GM23338 (cell line): ENCODE results near the gene USP24. TPM values are rescaled to one million over a fixed set of nuclear protein-coding genes. Genes with fewer than 3 reads are reported as not detected.

Experiments
- ATAC-seq: fragments of 200-7000 bp; cut with Tn5 transposase; 3 replicates; pipeline ENCODE4 v1.9.1; 2020
- DNase-seq: peaks from one replicate; pipeline ENCODE4 v3.0.0-alpha.2; 2015; ENCODE audit warnings: low spot score
- H2AFZ ChIP-seq: fragments of 200-600 bp; sonication (generic); 2 replicates; pipeline ENCODE4 v1.8.0; 2016; ENCODE audit warnings: antibody characterized with exemption, mild to moderate bottlenecking, moderate library complexity
- H3F3A ChIP-seq: fragments of 200-600 bp; sonication (generic); replicated peaks from 2 replicates; pipeline ENCODE4 v1.8.0; 2017; ENCODE audit warnings: antibody characterized with exemption, mixed run types, low read depth
- H3K27ac ChIP-seq: fragments of 200-600 bp; sonication (generic); 2 replicates; pipeline ENCODE4 v1.6.1; 2016; ENCODE audit warnings: low read depth
- H3K27me3 ChIP-seq: fragments of 200-600 bp; sonication (generic); 2 replicates; pipeline ENCODE4 v1.8.0; 2016; ENCODE audit warnings: mild to moderate bottlenecking, mixed run types, moderate library complexity; ENCODE audit not compliant: insufficient read depth
- H3K36me3 ChIP-seq: fragments of 200-600 bp; sonication (generic); 2 replicates; pipeline ENCODE4 v1.8.0; 2016; ENCODE audit warnings: mild to moderate bottlenecking; ENCODE audit not compliant: insufficient read depth
- H3K4me1 ChIP-seq: fragments of 200-600 bp; sonication (generic); 2 replicates; pipeline ENCODE4 v1.8.0; 2016; ENCODE audit warnings: mild to moderate bottlenecking, moderate library complexity; ENCODE audit not compliant: insufficient read depth
- H3K4me2 ChIP-seq: fragments of 200-600 bp; sonication (generic); 2 replicates; pipeline ENCODE4 v1.7.1; 2017; ENCODE audit warnings: mixed run types
- H3K4me3 ChIP-seq: fragments of 200-600 bp; sonication (generic); 2 replicates; pipeline ENCODE4 v1.6.1; 2016; ENCODE audit warnings: mixed run types
- H3K79me2 ChIP-seq: fragments of 200-600 bp; sonication (generic); replicated peaks from 2 replicates; pipeline ENCODE4 v1.8.0; 2017; ENCODE audit warnings: mild to moderate bottlenecking; ENCODE audit not compliant: insufficient read depth
- H3K9me2 ChIP-seq: fragments of 200-600 bp; sonication (generic); 2 replicates; pipeline ENCODE4 v1.8.0; 2017; ENCODE audit not compliant: insufficient read depth
- H4K20me1 ChIP-seq: fragments of 200-600 bp; sonication (generic); replicated peaks from 2 replicates; pipeline ENCODE4 v1.8.0; 2017; ENCODE audit warnings: mild to moderate bottlenecking; ENCODE audit not compliant: insufficient read depth
- H3K27ac Mint-ChIP-seq: 2 replicates; pipeline ENCODE4 v1.8.0; 2020; ENCODE audit warnings: inconsistent platforms, mild to moderate bottlenecking, moderate library complexity, mixed read lengths
- H3K27me3 Mint-ChIP-seq: 3 replicates; pipeline ENCODE4 v1.8.0; 2022; ENCODE audit warnings: low read depth, mild to moderate bottlenecking, moderate library complexity, mixed read lengths, inconsistent platforms; ENCODE audit not compliant: insufficient read depth, poor library complexity
- H3K36me3 Mint-ChIP-seq: 3 replicates; pipeline ENCODE4 v1.8.0; 2021; ENCODE audit warnings: low read depth, mild to moderate bottlenecking, inconsistent platforms, moderate library complexity, mixed read lengths
- H3K4me1 Mint-ChIP-seq: 3 replicates; pipeline ENCODE4 v1.8.0; 2020; ENCODE audit warnings: mild to moderate bottlenecking, inconsistent platforms, mixed read lengths
- H3K4me3 Mint-ChIP-seq: 3 replicates; pipeline ENCODE4 v1.8.0; 2021; ENCODE audit warnings: moderate library complexity, mild to moderate bottlenecking, inconsistent platforms, mixed read lengths
- H3K9me3 Mint-ChIP-seq: 3 replicates; pipeline ENCODE4 v1.8.0; 2020; ENCODE audit warnings: moderate library complexity, mild to moderate bottlenecking, inconsistent platforms, mixed read lengths
- CREB1 ChIP-seq: fragments of 250-450 bp; sonication (Bioruptor Pico); IDR thresholded peaks from 2 replicates; pipeline ENCODE4 v1.5.0; 2020; ENCODE audit warnings: low read depth, mild to moderate bottlenecking, moderate library complexity
- EZH2 ChIP-seq: fragments of 200-600 bp; sonication (generic); IDR thresholded peaks from one replicate; pipeline ENCODE4 v1.8.0; 2017; ENCODE audit warnings: antibody characterized with exemption, mild to moderate bottlenecking, low read depth; ENCODE audit not compliant: unreplicated experiment
- JUNB ChIP-seq: IDR thresholded peaks from one replicate; pipeline ENCODE4 v1.6.1; 2016; ENCODE audit warnings: antibody characterized with exemption; ENCODE audit not compliant: unreplicated experiment
- POLR2AphosphoS5 ChIP-seq: IDR thresholded peaks from 2 replicates; pipeline ENCODE4 v1.6.1; 2016; ENCODE audit warnings: antibody characterized with exemption, low read depth
- STAT1 ChIP-seq: IDR thresholded peaks from one replicate; pipeline ENCODE4 v1.6.1; 2016; ENCODE audit warnings: antibody characterized with exemption; ENCODE audit not compliant: unreplicated experiment
- ZNF114 ChIP-seq: fragments of 250-450 bp; sonication (Bioruptor Pico); IDR thresholded peaks from 2 replicates; pipeline ENCODE4 v1.5.0; 2020; ENCODE audit warnings: mild to moderate bottlenecking, moderate library complexity
- polyA plus RNA-seq: library from polyadenylated mRNA; unstranded; fragments of >200 nt; fragmentation: Nextera tagmentation; extraction: Ambion mirVana; gene quantifications from 2 replicates; pipeline ENCODE4 v1.2.1, GENCODE V29; 2016
- total RNA-seq: library from RNA; depleted of rRNA; stranded (reverse); fragments of >200 nt; shearing (Covaris generic); gene quantifications from 2 replicates; pipeline ENCODE4 v1.2.3, GENCODE V29; 2014
- TF ChIP-seq, protein P1 (sequence below), 2 experiments: fragments of 200-600 bp in 1 of 2; sonication (generic) in 1 of 2; conservative IDR thresholded peaks; 2 replicates each; pipeline versions ENCODE4 v1.5.1 to v1.6.1; 2016 to 2017; ENCODE audit warnings: antibody characterized with exemption in 2 of 2, low read depth in 2 of 2, mild to moderate bottlenecking in 2 of 2, moderate library complexity in 1 of 2
- TF ChIP-seq, protein P2 (sequence below): IDR thresholded peaks from one replicate; pipeline ENCODE4 v1.6.1; 2018; ENCODE audit warnings: antibody characterized with exemption; ENCODE audit not compliant: unreplicated experiment
- TF ChIP-seq, protein P3 (sequence below): fragments of 250-450 bp; sonication (Bioruptor Pico); IDR thresholded peaks from 2 replicates; pipeline ENCODE4 v1.5.0; 2020; ENCODE audit warnings: mild to moderate bottlenecking, moderate library complexity

USP24 gene
- total and polyA plus RNA-seq, 2 experiments from 2014 or later: 12.1 to 32.6 TPM

DNA sequence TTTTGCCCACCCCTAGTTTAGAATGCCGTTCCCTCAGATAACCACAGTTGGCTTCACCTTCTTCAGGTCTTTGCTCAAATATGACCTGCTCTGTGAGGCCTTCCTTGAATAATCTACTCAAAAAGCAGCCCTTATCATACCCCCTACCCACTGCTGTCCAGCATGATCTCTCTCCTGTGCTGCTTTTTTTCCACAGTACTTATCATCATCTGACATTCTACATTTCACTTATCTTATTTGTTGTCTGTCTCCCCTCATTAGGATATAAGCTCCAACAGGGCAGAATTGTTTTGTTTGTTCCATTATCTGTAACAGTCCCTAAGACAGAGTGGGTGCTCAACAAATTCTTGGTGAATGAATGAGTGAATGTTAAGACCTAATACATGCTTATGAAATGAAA lies 18.1 kb downstream of the USP24 start (continued):
- TF ChIP-seq, protein P1, sequence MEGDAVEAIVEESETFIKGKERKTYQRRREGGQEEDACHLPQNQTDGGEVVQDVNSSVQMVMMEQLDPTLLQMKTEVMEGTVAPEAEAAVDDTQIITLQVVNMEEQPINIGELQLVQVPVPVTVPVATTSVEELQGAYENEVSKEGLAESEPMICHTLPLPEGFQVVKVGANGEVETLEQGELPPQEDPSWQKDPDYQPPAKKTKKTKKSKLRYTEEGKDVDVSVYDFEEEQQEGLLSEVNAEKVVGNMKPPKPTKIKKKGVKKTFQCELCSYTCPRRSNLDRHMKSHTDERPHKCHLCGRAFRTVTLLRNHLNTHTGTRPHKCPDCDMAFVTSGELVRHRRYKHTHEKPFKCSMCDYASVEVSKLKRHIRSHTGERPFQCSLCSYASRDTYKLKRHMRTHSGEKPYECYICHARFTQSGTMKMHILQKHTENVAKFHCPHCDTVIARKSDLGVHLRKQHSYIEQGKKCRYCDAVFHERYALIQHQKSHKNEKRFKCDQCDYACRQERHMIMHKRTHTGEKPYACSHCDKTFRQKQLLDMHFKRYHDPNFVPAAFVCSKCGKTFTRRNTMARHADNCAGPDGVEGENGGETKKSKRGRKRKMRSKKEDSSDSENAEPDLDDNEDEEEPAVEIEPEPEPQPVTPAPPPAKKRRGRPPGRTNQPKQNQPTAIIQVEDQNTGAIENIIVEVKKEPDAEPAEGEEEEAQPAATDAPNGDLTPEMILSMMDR (conservative IDR thresholded peaks at IDR 0.05; ENCODE audit: low read depth in 2 of 2): no peak
- TF ChIP-seq, protein P2, sequence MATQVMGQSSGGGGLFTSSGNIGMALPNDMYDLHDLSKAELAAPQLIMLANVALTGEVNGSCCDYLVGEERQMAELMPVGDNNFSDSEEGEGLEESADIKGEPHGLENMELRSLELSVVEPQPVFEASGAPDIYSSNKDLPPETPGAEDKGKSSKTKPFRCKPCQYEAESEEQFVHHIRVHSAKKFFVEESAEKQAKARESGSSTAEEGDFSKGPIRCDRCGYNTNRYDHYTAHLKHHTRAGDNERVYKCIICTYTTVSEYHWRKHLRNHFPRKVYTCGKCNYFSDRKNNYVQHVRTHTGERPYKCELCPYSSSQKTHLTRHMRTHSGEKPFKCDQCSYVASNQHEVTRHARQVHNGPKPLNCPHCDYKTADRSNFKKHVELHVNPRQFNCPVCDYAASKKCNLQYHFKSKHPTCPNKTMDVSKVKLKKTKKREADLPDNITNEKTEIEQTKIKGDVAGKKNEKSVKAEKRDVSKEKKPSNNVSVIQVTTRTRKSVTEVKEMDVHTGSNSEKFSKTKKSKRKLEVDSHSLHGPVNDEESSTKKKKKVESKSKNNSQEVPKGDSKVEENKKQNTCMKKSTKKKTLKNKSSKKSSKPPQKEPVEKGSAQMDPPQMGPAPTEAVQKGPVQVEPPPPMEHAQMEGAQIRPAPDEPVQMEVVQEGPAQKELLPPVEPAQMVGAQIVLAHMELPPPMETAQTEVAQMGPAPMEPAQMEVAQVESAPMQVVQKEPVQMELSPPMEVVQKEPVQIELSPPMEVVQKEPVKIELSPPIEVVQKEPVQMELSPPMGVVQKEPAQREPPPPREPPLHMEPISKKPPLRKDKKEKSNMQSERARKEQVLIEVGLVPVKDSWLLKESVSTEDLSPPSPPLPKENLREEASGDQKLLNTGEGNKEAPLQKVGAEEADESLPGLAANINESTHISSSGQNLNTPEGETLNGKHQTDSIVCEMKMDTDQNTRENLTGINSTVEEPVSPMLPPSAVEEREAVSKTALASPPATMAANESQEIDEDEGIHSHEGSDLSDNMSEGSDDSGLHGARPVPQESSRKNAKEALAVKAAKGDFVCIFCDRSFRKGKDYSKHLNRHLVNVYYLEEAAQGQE: no peak
- TF ChIP-seq CREB1 (CRISPR knock-in tag) (no peak), POLR2AphosphoS5 (no peak), STAT1 (no peak)

DNA sequence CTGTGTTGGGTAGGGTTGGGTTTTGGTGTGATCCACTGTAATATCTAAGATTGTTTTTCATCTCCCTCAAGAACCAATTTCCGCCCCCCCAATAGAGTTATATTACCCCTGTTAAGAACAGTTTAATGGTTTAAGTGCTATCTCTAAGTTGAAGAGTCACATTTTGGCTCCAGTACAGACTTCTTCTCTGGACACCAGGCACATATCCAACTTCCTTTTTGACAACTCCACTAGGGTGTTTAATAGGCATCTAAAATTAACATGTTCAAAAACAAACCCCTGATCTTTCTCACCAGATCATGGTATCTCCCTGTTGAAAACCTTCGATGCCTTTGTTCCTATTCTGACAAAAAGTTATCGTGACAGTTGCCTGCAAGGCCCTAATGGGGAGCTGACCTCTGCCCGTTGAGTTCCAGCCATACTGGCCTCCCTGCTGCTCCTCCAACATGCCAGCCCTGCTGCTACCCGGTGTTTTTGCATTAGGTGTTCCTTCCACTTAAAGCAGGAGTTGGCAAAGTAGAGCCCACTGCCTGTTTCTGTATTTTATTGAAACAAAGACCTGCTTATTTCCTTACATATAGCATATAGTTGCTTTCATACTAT lies 18.6 kb downstream of the USP24 start:
- Histone ChIP-seq H3K27ac (no peak overlapping the region), H3F3A (no peaks in the 10 kb centered on the region), H3K79me2 (peaks cover 76% of the 10 kb centered on the region), H3K4me3 (no peak overlapping the region), H3K9me2 (no peaks in the 10 kb centered on the region), H3K36me3 (0 out of 2 replicates have a peak, but pooled peaks cover 5% of the 10 kb centered on the region), H4K20me1 (peaks cover 2% of the 10 kb centered on the region), H3K4me1 (peaks cover 5% of the 10 kb centered on the region), H2AFZ (no peak overlapping the region), H3K27me3 (no peaks in the 10 kb centered on the region), H3K4me2 (no peak overlapping the region)
- H3K4me1 Mint-ChIP-seq: peaks cover 21% of the 10 kb centered on the region
- peaks cover 2% of the 10 kb centered on the region for H3K27me3 Mint-ChIP-seq
- no peak overlapping the region for H3K4me3 Mint-ChIP-seq
- no peaks in the 10 kb centered on the region; the same call in 2 of the 3 replicates for H3K9me3 Mint-ChIP-seq
- H3K36me3 Mint-ChIP-seq: peaks cover 20% of the 10 kb centered on the region
- H3K27ac Mint-ChIP-seq: no peak overlapping the region
- ATAC-seq: no peak; the same call in 2 of the 3 replicates
- DNase-seq: no peak
- no peak for TF ChIP-seq JUNB
- TF ChIP-seq ZNF114 (CRISPR knock-in tag): no peak
- no peak for TF ChIP-seq EZH2
- no peak for TF ChIP-seq POLR2AphosphoS5
- no peak for TF ChIP-seq STAT1
- TF ChIP-seq CREB1 (CRISPR knock-in tag): no peak
- TF ChIP-seq, protein P3, sequence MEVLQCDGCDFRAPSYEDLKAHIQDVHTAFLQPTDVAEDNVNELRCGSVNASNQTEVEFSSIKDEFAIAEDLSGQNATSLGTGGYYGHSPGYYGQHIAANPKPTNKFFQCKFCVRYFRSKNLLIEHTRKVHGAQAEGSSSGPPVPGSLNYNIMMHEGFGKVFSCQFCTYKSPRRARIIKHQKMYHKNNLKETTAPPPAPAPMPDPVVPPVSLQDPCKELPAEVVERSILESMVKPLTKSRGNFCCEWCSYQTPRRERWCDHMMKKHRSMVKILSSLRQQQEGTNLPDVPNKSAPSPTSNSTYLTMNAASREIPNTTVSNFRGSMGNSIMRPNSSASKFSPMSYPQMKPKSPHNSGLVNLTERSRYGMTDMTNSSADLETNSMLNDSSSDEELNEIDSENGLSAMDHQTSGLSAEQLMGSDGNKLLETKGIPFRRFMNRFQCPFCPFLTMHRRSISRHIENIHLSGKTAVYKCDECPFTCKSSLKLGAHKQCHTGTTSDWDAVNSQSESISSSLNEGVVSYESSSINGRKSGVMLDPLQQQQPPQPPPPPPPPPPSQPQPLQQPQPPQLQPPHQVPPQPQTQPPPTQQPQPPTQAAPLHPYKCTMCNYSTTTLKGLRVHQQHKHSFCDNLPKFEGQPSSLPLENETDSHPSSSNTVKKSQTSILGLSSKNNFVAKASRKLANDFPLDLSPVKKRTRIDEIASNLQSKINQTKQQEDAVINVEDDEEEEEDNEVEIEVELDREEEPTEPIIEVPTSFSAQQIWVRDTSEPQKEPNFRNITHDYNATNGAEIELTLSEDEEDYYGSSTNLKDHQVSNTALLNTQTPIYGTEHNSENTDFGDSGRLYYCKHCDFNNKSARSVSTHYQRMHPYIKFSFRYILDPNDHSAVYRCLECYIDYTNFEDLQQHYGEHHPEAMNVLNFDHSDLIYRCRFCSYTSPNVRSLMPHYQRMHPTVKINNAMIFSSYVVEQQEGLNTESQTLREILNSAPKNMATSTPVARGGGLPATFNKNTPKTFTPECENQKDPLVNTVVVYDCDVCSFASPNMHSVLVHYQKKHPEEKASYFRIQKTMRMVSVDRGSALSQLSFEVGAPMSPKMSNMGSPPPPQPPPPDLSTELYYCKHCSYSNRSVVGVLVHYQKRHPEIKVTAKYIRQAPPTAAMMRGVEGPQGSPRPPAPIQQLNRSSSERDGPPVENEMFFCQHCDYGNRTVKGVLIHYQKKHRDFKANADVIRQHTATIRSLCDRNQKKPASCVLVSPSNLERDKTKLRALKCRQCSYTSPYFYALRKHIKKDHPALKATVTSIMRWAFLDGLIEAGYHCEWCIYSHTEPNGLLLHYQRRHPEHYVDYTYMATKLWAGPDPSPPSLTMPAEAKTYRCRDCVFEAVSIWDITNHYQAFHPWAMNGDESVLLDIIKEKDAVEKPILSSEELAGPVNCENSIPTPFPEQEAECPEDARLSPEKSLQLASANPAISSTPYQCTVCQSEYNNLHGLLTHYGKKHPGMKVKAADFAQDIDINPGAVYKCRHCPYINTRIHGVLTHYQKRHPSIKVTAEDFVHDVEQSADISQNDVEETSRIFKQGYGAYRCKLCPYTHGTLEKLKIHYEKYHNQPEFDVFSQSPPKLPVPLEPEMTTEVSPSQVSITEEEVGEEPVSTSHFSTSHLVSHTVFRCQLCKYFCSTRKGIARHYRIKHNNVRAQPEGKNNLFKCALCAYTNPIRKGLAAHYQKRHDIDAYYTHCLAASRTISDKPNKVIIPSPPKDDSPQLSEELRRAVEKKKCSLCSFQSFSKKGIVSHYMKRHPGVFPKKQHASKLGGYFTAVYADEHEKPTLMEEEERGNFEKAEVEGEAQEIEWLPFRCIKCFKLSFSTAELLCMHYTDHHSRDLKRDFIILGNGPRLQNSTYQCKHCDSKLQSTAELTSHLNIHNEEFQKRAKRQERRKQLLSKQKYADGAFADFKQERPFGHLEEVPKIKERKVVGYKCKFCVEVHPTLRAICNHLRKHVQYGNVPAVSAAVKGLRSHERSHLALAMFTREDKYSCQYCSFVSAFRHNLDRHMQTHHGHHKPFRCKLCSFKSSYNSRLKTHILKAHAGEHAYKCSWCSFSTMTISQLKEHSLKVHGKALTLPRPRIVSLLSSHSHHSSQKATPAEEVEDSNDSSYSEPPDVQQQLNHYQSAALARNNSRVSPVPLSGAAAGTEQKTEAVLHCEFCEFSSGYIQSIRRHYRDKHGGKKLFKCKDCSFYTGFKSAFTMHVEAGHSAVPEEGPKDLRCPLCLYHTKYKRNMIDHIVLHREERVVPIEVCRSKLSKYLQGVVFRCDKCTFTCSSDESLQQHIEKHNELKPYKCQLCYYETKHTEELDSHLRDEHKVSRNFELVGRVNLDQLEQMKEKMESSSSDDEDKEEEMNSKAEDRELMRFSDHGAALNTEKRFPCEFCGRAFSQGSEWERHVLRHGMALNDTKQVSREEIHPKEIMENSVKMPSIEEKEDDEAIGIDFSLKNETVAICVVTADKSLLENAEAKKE: no peak
